ENCODE data around the gene HS3ST6. TPM values are rescaled to one million over a fixed set of nuclear protein-coding genes. Genes with fewer than 3 reads are reported as not detected.
"Not testable (repeated sequence)": the region's sequence is repeated elsewhere in the genome, so short reads cannot be mapped to it uniquely, and the experiment has no call there.

Gene HS3ST6
- total RNA-seq, 1 donor from 2014 or later = 4.4 TPM

GRCh38 chr16:1922357-1922756 lies 4.1 kb upstream of the HS3ST6 start:
- no peak for DNase-seq (ENCODE audit: extremely low spot score in 2 of 2)
- H3K36me3 ChIP-seq = no peaks in the 10 kb centered on the region
- intact Hi-C loops (cut with DNase I) = no loop called here

GRCh38 chr16:1920727-1921171 lies 2.5 kb upstream of the HS3ST6 start:
- H3K9me3 ChIP-seq = no peaks in the 10 kb centered on the region
- H3K4me1 ChIP-seq = peaks cover 45% of the 10 kb centered on the region
- no peak for DNase-seq (ENCODE audit: extremely low spot score in 2 of 2)
- TF ChIP-seq CTCF (IDR thresholded peaks at IDR 0.05) (no peak), POLR2AphosphoS5 (IDR thresholded peaks at IDR 0.05; ENCODE audit: insufficient read depth in 1 of 2, low read depth in 1 of 2) (peak in 1 of 2 donors; percentile 34)
- no peaks in the 10 kb centered on the region for H3K27me3 ChIP-seq
- H3K27ac ChIP-seq = no peak overlapping the region
- no peak overlapping the region for H3K4me3 ChIP-seq
- no peaks in the 10 kb centered on the region for H3K36me3 ChIP-seq
- intact Hi-C loops (cut with DNase I) = no loop called here

More at GRCh38 chr16:1922357-1922756, 4.1 kb upstream of the HS3ST6 start:
- no peak for TF ChIP-seq POLR2AphosphoS5 (IDR thresholded peaks at IDR 0.05; ENCODE audit: insufficient read depth in 1 of 2, low read depth in 1 of 2)
- no peak for TF ChIP-seq CTCF (IDR thresholded peaks at IDR 0.05)
- no peak for TF ChIP-seq POLR2A (IDR thresholded peaks at IDR 0.05)
- no peaks in the 10 kb centered on the region for H3K9me3 ChIP-seq
- H3K4me3 ChIP-seq = no peak overlapping the region
- H3K27me3 ChIP-seq = no peaks in the 10 kb centered on the region
- peaks cover 34% of the 10 kb centered on the region for H3K4me1 ChIP-seq
- no peak overlapping the region for H3K27ac ChIP-seq

GRCh38 chr16:1920122-1920521 lies 1.9 kb upstream of the HS3ST6 start:
- H3K4me1 ChIP-seq = peaks cover 49% of the 10 kb centered on the region
- H3K36me3 ChIP-seq; H3K4me3 ChIP-seq; H3K27me3 ChIP-seq; H3K27ac ChIP-seq; H3K9me3 ChIP-seq; intact Hi-C loops (cut with DNase I); DNase-seq (ENCODE audit: extremely low spot score in 2 of 2): not testable (repeated sequence)

- H3K4me1 ChIP-seq = peaks cover 53% of the 10 kb centered on the region
- H3K36me3 ChIP-seq = no peaks in the 10 kb centered on the region
- DNase-seq (ENCODE audit: extremely low spot score in 2 of 2) = no peak
- intact Hi-C loops (cut with DNase I) = no loop called here
- H3K27me3 ChIP-seq = no peaks in the 10 kb centered on the region
- H3K4me3 ChIP-seq = no peak overlapping the region
- H3K27ac ChIP-seq = peak overlapping the region; percentile 33
- TF ChIP-seq POLR2AphosphoS5 (IDR thresholded peaks at IDR 0.05; ENCODE audit: insufficient read depth in 1 of 2, low read depth in 1 of 2) (no peak), CTCF (IDR thresholded peaks at IDR 0.05) (no peak)
- H3K9me3 ChIP-seq = no peaks in the 10 kb centered on the region
Observed at GRCh38 chr16:1919327-1919998, 1.2 kb upstream of the HS3ST6 start.

- peak overlapping the region; percentile 21 to 39 for H3K4me3 ChIP-seq
- H3K4me1 ChIP-seq = peaks cover 47% of the 10 kb centered on the region
- DNase-seq (ENCODE audit: extremely low spot score in 2 of 2) = no peak
- H3K36me3 ChIP-seq = no peaks in the 10 kb centered on the region
- H3K27me3 ChIP-seq = no peaks in the 10 kb centered on the region
- intact Hi-C loops (cut with DNase I) = no loop called here
- peak overlapping the region; percentile 16 for H3K27ac ChIP-seq
- TF ChIP-seq POLR2AphosphoS5 (IDR thresholded peaks at IDR 0.05; ENCODE audit: insufficient read depth in 1 of 2, low read depth in 1 of 2) (no peak), POLR2A (IDR thresholded peaks at IDR 0.05) (no peak), CTCF (IDR thresholded peaks at IDR 0.05) (no peak)
- no peaks in the 10 kb centered on the region for H3K9me3 ChIP-seq
Observed at GRCh38 chr16:1917665-1918350, 407 bp downstream of the HS3ST6 start.

Measured in vagina (tissue), 2 donors.